K562 (cell line): ENCODE measurements around the gene POLG. TPM values are rescaled to one million over a fixed set of nuclear protein-coding genes. Genes with fewer than 3 reads are reported as not detected.

ENCODE experiments used
- CHD2 ChIP-seq: IDR thresholded peaks from 2 replicates; pipeline ENCODE4 v1.6.1; 2011; ENCODE audit warnings: low read depth, low read length
- HCFC1 ChIP-seq: IDR thresholded peaks from 2 replicates; pipeline ENCODE4 v1.6.1; 2012; ENCODE audit warnings: low read depth, low read length, improper control_type of control experiment
- KLF1 ChIP-seq: fragments of 450-650 bp; IDR thresholded peaks from 2 replicates; pipeline ENCODE4 v1.6.1; 2016; ENCODE audit warnings: missing genetic modification characterization, missing compliant biosample characterization
- KLF10 ChIP-seq: fragments of 250-450 bp; sonication (Bioruptor Pico); IDR thresholded peaks from 2 replicates; pipeline ENCODE4 v1.6.1; 2021; ENCODE audit warnings: matching md5 sums
- KLF13 ChIP-seq: fragments of 450-650 bp; IDR thresholded peaks from 2 replicates; pipeline ENCODE4 v1.6.1; 2016; ENCODE audit warnings: missing genetic modification characterization, low read depth, mild to moderate bottlenecking, missing compliant biosample characterization, moderate library complexity, borderline replicate concordance
- MGA ChIP-seq: fragments of 450-650 bp; IDR thresholded peaks from 2 replicates; pipeline ENCODE4 v1.6.1; 2016; ENCODE audit warnings: mild to moderate bottlenecking, moderate library complexity
- MTA2 ChIP-seq: fragments of 450-650 bp; IDR thresholded peaks from 2 replicates; pipeline ENCODE4 v1.6.1; 2016; ENCODE audit warnings: low read depth
- RB1 ChIP-seq: fragments of 450-650 bp; IDR thresholded peaks from 2 replicates; pipeline ENCODE4 v1.6.1; 2017; ENCODE audit warnings: low read depth, mild to moderate bottlenecking
- TFE3 ChIP-seq: fragments of 450-650 bp; formaldehyde crosslinking; IDR thresholded peaks from 2 replicates; pipeline ENCODE4 v1.4.0; 2020; ENCODE audit warnings: mild to moderate bottlenecking, mixed read lengths
- USF1 ChIP-seq: sonication (generic); formaldehyde crosslinking; IDR thresholded peaks from 2 replicates; pipeline ENCODE4 v1.9.0; 2022; ENCODE audit warnings: mild to moderate bottlenecking, missing genetic modification reagents
- ZNF707 ChIP-seq: fragments of 250-450 bp; sonication (Bioruptor Pico); conservative IDR thresholded peaks from 2 replicates; pipeline ENCODE4 v1.8.0; 2022; ENCODE audit warnings: inconsistent platforms, mild to moderate bottlenecking, moderate library complexity
- polyA plus RNA-seq, 8 experiments: library from polyadenylated mRNA; depleted of rRNA in 4 of 8; stranded (reverse) in 5 of 8; unstranded in 3 of 8; fragments of >200 nt; fragmentation: Nextera tagmentation in 2 of 8; fragmentation: Illumina TruSeq in 1 of 8; extraction: Ambion mirVana in 2 of 8; extraction: Trizol in 1 of 8; gene quantifications; 2 replicates each; pipeline versions ENCODE4 v1.2.1 to v1.2.3, GENCODE V29; 2011 to 2014; ENCODE audit warnings: inconsistent platforms in 1 of 8, missing spikeins in 1 of 8
- total RNA-seq, 7 experiments: library from RNA; depleted of rRNA in 6 of 7; stranded (reverse); fragments of >200 nt in 6 of 7; fragmentation: Illumina TruSeq in 2 of 7; extraction: Trizol in 2 of 7; gene quantifications; 2 replicates each; pipeline versions ENCODE4 v1.2.1 to v1.2.3, GENCODE V29; 2011 to 2021; ENCODE audit warnings: low replicate concordance in 1 of 7
- TF ChIP-seq, protein P1 (sequence below): fragments of 250-450 bp; sonication (Bioruptor Pico); IDR thresholded peaks from 2 replicates; pipeline ENCODE4 v1.8.0; 2022; ENCODE audit warnings: moderate library complexity, mild to moderate bottlenecking, inconsistent platforms

The POLG gene
- total and polyA plus RNA-seq, 9 of the 15 experiments (the other 6 are each of a cell fraction or from before 2014, with no cell fraction given) = 15.2 to 83.8 (median 38.6) TPM

DNA sequence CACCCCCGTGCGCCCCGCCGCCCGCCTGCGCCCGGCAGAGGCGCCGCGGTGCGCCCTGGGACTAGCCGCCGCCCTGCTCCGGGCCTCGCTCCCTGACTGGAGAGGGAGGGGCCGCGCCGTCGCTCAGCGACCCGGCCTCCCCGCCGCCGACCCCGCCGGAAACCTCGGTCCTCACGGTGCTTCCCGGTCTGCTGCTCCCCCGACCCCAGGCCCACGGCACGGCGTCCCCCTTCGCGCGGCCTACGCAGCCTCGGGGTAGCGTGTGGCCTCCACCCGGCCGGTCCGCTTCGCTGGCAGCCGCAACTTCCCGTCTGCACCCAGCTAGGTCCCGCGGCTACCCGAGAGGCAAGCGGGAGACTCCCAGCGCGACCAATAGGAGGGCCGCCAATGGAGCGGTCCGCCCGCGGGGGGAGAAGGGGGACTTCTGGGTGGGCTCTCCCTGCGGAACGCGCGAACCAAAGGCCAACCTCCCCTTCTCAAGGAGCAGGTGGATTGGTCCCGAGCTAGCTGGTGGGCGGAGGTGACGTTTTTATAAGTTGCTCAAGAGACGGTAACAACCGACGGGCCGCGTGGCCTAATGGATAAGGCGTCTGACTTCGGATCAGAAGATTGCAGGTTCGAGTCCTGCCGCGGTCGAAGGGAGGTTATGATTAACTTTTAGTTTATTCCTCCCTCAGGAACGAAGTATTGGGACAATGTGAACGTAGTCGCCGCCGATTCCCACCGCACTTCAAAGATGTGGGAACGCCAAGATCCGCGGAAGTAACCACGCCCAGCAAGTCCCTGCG, at the start of gene POLG (continued):
- peak; percentile 11; the same call in 1 of the 2 replicates for TF ChIP-seq MGA
- TF ChIP-seq KLF13 (tag) = no peak; the same call in 1 of the 2 replicates
- no peak for TF ChIP-seq TFE3 (CRISPR knock-in tag)
- peak; percentile 78 for TF ChIP-seq KLF1 (tag)
- TF ChIP-seq, protein P1, sequence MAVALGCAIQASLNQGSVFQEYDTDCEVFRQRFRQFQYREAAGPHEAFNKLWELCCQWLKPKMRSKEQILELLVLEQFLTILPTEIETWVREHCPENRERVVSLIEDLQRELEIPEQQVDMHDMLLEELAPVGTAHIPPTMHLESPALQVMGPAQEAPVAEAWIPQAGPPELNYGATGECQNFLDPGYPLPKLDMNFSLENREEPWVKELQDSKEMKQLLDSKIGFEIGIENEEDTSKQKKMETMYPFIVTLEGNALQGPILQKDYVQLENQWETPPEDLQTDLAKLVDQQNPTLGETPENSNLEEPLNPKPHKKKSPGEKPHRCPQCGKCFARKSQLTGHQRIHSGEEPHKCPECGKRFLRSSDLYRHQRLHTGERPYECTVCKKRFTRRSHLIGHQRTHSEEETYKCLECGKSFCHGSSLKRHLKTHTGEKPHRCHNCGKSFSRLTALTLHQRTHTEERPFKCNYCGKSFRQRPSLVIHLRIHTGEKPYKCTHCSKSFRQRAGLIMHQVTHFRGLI = no peak
- TF ChIP-seq HCFC1 = peak; percentile 55; the same call in 1 of the 2 replicates
- TF ChIP-seq CHD2 = peak; percentile 77
- no peak for TF ChIP-seq USF1
- TF ChIP-seq RB1 = peak; percentile 75
- TF ChIP-seq MTA2 = no peak
- TF ChIP-seq KLF10 (CRISPR knock-in tag) = no peak
- TF ChIP-seq ZNF707 = no peak
